Stimulated activated naive B cell treated with anti-CD40 and anti-IgM and Interleukin-4, amounts not matched to agents 10 μg/mL and 1 μg/mL and 100 μg/mL, for 72 hours (primary cell): ENCODE measurements around the gene STXBP1.

Source experiments
- ATAC-seq, 2 donors: fragments of 150-1000 bp; cut with Tn5 transposase; replicated peaks; 2 replicates each; pipeline ENCODE4 v1.10.0; 2021; ENCODE audit warnings: moderate library complexity in 1 of 2
- DNase-seq: peaks from one replicate; pipeline ENCODE4 v3.0.0; 2021
- H3K27ac Mint-ChIP-seq: one replicate; pipeline ENCODE4 v1.8.0; 2022; ENCODE audit warnings: mild to moderate bottlenecking, mixed read lengths
- H3K27me3 Mint-ChIP-seq, 2 donors: one replicate each; pipeline ENCODE4 v1.8.0; 2022; ENCODE audit warnings: mixed read lengths in 2 of 2
- H3K36me3 Mint-ChIP-seq, 2 donors: one replicate each; pipeline ENCODE4 v1.8.0; 2022; ENCODE audit warnings: mixed read lengths in 2 of 2, mild to moderate bottlenecking in 1 of 2
- H3K4me1 Mint-ChIP-seq, 2 donors: one replicate each; pipeline ENCODE4 v1.8.0; 2022; ENCODE audit warnings: mixed read lengths in 2 of 2, mild to moderate bottlenecking in 1 of 2
- H3K4me3 Mint-ChIP-seq, 2 donors: one replicate each; pipeline ENCODE4 v1.8.0; 2022; ENCODE audit warnings: mild to moderate bottlenecking in 2 of 2, mixed read lengths in 2 of 2, moderate library complexity in 1 of 2
- H3K9me3 Mint-ChIP-seq, 2 donors: one replicate each; pipeline ENCODE4 v1.8.0; 2022; ENCODE audit warnings: mixed read lengths in 2 of 2, mild to moderate bottlenecking in 1 of 2

The STXBP1 gene

GRCh38 chr9:127611899-127612790, at the start of gene STXBP1:
TSS of gene STXBP1 (plus strand) at chr9:127612277. CDS start at chr9:127612404, 127 bp downstream.
- Mint-ChIP-seq H3K4me3 (peak within 1 kb of the TSS; percentile 99), H3K9me3 (no peaks in the 10 kb centered on the region), H3K36me3 (no peaks in the 10 kb centered on the region), H3K27me3 (peaks cover 43 to 50% of the 10 kb centered on the region in 2 donors), H3K27ac (peak within 1 kb of the TSS; percentile 95), H3K4me1 (peaks cover 18 to 27% of the 10 kb centered on the region in 2 donors)
- peak; percentile 78 for DNase-seq
- ATAC-seq, result peak; percentile 85 to 90

- Mint-ChIP-seq H3K4me3 (no peak overlapping the region), H3K36me3 (no peaks in the 10 kb centered on the region), H3K4me1 (peaks cover 2 to 7% of the 10 kb centered on the region in 2 donors), H3K27me3 (peaks cover 7 to 21% of the 10 kb centered on the region in 2 donors), H3K9me3 (no peaks in the 10 kb centered on the region), H3K27ac (no peak overlapping the region)
- DNase-seq (no peak), ATAC-seq (no peak)
Measured at GRCh38 chr9:127562279-127562796, 49.7 kb upstream of the STXBP1 start.

- H3K4me1 Mint-ChIP-seq, result peaks cover 3 to 11% of the 10 kb centered on the region in 2 donors
Measured at GRCh38 chr9:127562841-127563401, 49.2 kb upstream of the STXBP1 start.

GRCh38 chr9:127563579-127563978, 48.5 kb upstream of the STXBP1 start:
- H3K36me3 Mint-ChIP-seq, result no peaks in the 10 kb centered on the region
- H3K27me3 Mint-ChIP-seq, result peaks cover 7 to 27% of the 10 kb centered on the region in 2 donors
- H3K4me1 Mint-ChIP-seq, result peaks cover 3 to 10% of the 10 kb centered on the region in 2 donors
- no peak overlapping the region for H3K4me3 Mint-ChIP-seq
- ATAC-seq (no peak), DNase-seq (no peak)
- no peak overlapping the region for H3K27ac Mint-ChIP-seq
- no peaks in the 10 kb centered on the region for H3K9me3 Mint-ChIP-seq

More at GRCh38 chr9:127562841-127563401, 49.2 kb upstream of the STXBP1 start:
- no peaks in the 10 kb centered on the region for H3K9me3 Mint-ChIP-seq
- H3K27ac Mint-ChIP-seq, result no peak overlapping the region
- no peak for DNase-seq
- no peaks in the 10 kb centered on the region for H3K36me3 Mint-ChIP-seq
- H3K27me3 Mint-ChIP-seq, result peaks cover 7 to 26% of the 10 kb centered on the region in 2 donors
- no peak overlapping the region for H3K4me3 Mint-ChIP-seq
- no peak for ATAC-seq

GRCh38 chr9:127565231-127565630, 46.8 kb upstream of the STXBP1 start:
- DNase-seq, result no peak
- H3K4me1 Mint-ChIP-seq, result peaks cover 9 to 19% of the 10 kb centered on the region in 2 donors
- no peaks in the 10 kb centered on the region for H3K36me3 Mint-ChIP-seq
- peaks cover 7 to 27% of the 10 kb centered on the region in 2 donors for H3K27me3 Mint-ChIP-seq
- no peaks in the 10 kb centered on the region for H3K9me3 Mint-ChIP-seq
- H3K4me3 Mint-ChIP-seq, result no peak overlapping the region
- H3K27ac Mint-ChIP-seq, result no peak overlapping the region
- no peak for ATAC-seq

GRCh38 chr9:127566351-127567001, 45.6 kb upstream of the STXBP1 start:
- Mint-ChIP-seq H3K9me3 (no peaks in the 10 kb centered on the region), H3K36me3 (no peaks in the 10 kb centered on the region), H3K4me1 (peaks cover 13 to 25% of the 10 kb centered on the region in 2 donors), H3K4me3 (no peak overlapping the region), H3K27me3 (peaks cover 7 to 24% of the 10 kb centered on the region in 2 donors), H3K27ac (no peak overlapping the region)
- ATAC-seq (no peak), DNase-seq (no peak)

GRCh38 chr9:127567035-127567729, 44.9 kb upstream of the STXBP1 start:
- H3K9me3 Mint-ChIP-seq, result no peaks in the 10 kb centered on the region
- H3K4me3 Mint-ChIP-seq, result peak overlapping the region; percentile 45 to 59
- no peaks in the 10 kb centered on the region for H3K36me3 Mint-ChIP-seq
- ATAC-seq, result no peak
- DNase-seq, result no peak
- H3K27ac Mint-ChIP-seq, result no peak overlapping the region
- peaks cover 13 to 25% of the 10 kb centered on the region in 2 donors for H3K4me1 Mint-ChIP-seq
- peaks cover 7 to 17% of the 10 kb centered on the region in 2 donors for H3K27me3 Mint-ChIP-seq

GRCh38 chr9:127567730-127568617, 44.1 kb upstream of the STXBP1 start:
- no peak overlapping the region for H3K27ac Mint-ChIP-seq
- ATAC-seq (no peak), DNase-seq (no peak)
- peaks cover 2 to 12% of the 10 kb centered on the region in 2 donors for H3K27me3 Mint-ChIP-seq
- H3K4me3 Mint-ChIP-seq, result peak overlapping the region; percentile 45 to 59
- H3K9me3 Mint-ChIP-seq, result no peaks in the 10 kb centered on the region
- H3K4me1 Mint-ChIP-seq, result peaks cover 13 to 25% of the 10 kb centered on the region in 2 donors
- no peaks in the 10 kb centered on the region for H3K36me3 Mint-ChIP-seq

GRCh38 chr9:127568618-127568970, 43.5 kb upstream of the STXBP1 start:
- ATAC-seq (peak; percentile 46 to 53), DNase-seq (no peak)
- Mint-ChIP-seq H3K27ac (no peak overlapping the region), H3K36me3 (no peaks in the 10 kb centered on the region), H3K9me3 (no peaks in the 10 kb centered on the region), H3K4me1 (peaks cover 13 to 25% of the 10 kb centered on the region in 2 donors), H3K27me3 (peaks cover 0 to 9% of the 10 kb centered on the region in 2 donors), H3K4me3 (no peak overlapping the region)

- Mint-ChIP-seq H3K4me3 (peak overlapping the region; percentile 81 to 83), H3K4me1 (peaks cover 16 to 30% of the 10 kb centered on the region in 2 donors), H3K27ac (peak overlapping the region; percentile 59), H3K27me3 (peaks cover 0 to 9% of the 10 kb centered on the region in 2 donors), H3K36me3 (no peaks in the 10 kb centered on the region), H3K9me3 (no peaks in the 10 kb centered on the region)
- peak; percentile 40 for DNase-seq
- peak; percentile 78 to 85 for ATAC-seq
Measured at GRCh38 chr9:127568971-127569885, 42.8 kb upstream of the STXBP1 start.

- H3K36me3 Mint-ChIP-seq, result no peaks in the 10 kb centered on the region
- H3K4me3 Mint-ChIP-seq, result peak overlapping the region; percentile 81 to 83
- DNase-seq, result no peak
- peaks cover 23 to 37% of the 10 kb centered on the region in 2 donors for H3K4me1 Mint-ChIP-seq
- H3K9me3 Mint-ChIP-seq, result no peaks in the 10 kb centered on the region
- H3K27me3 Mint-ChIP-seq, result peaks cover 0 to 9% of the 10 kb centered on the region in 2 donors
- ATAC-seq, result peak; percentile 56 to 73
- peak overlapping the region; percentile 54 for H3K27ac Mint-ChIP-seq
Measured at GRCh38 chr9:127569886-127570401, 42.1 kb upstream of the STXBP1 start.

GRCh38 chr9:127570533-127571111, 41.5 kb upstream of the STXBP1 start:
- no peak for ATAC-seq
- Mint-ChIP-seq H3K4me1 (peaks cover 25 to 44% of the 10 kb centered on the region in 2 donors), H3K27ac (no peak overlapping the region)

More at GRCh38 chr9:127570533-127571111, 41.5 kb upstream of the STXBP1 start:
- Mint-ChIP-seq H3K36me3 (no peaks in the 10 kb centered on the region), H3K9me3 (no peaks in the 10 kb centered on the region), H3K4me3 (no peak overlapping the region), H3K27me3 (peaks cover 0 to 9% of the 10 kb centered on the region in 2 donors)
- no peak for DNase-seq
